Choroid plexus epithelial cell (primary cell): ENCODE results near the gene KRT38.
"Not testable (repeated sequence)": the region's sequence is repeated elsewhere in the genome, so short reads cannot be mapped to it uniquely, and the experiment has no call there.

Experiments used
- DNase-seq: peaks from one replicate; pipeline ENCODE4 v3.0.0-alpha.2; 2010; ENCODE audit warnings: low read depth
- H3K4me3 ChIP-seq: 2 replicates; pipeline ENCODE4 v1.5.1; 2011; ENCODE audit warnings: low read depth, mild to moderate bottlenecking, control low read depth, low read length, moderate library complexity
- CTCF ChIP-seq: conservative IDR thresholded peaks from 2 replicates; pipeline ENCODE4 v1.5.1; 2011; ENCODE audit warnings: low read depth, mild to moderate bottlenecking, control low read depth, inconsistent platforms, low read length, moderate library complexity

The KRT38 gene

GRCh38 chr17:41428591-41429291 is 12.0 kb downstream of the KRT38 start:
- TF ChIP-seq CTCF = no peak
- H3K4me3 ChIP-seq = no peak overlapping the region
- DNase-seq = no peak

GRCh38 chr17:41424111-41424635 is 16.6 kb downstream of the KRT38 start, which contains the start of gene KRT37:
KRT37 (minus strand) TSS chr17:41424585; CDS start chr17:41424523, 62 bp downstream.
- DNase-seq = no peak
- H3K4me3 ChIP-seq = no peak within 1 kb of the TSS
- no peak for TF ChIP-seq CTCF

- H3K4me3 ChIP-seq, DNase-seq: not testable (repeated sequence)
Measured at GRCh38 chr17:41422586-41422985, 18.2 kb downstream of the KRT38 start.

- DNase-seq = no peak
- no peak for TF ChIP-seq CTCF
- no peak overlapping the region for H3K4me3 ChIP-seq
Measured at GRCh38 chr17:41421617-41422016, 19.2 kb downstream of the KRT38 start.

- DNase-seq = peak; percentile 74
- no peak for TF ChIP-seq CTCF
Measured at GRCh38 chr17:41421116-41421515, 19.7 kb downstream of the KRT38 start.

GRCh38 chr17:41420134-41420533 is 20.6 kb downstream of the KRT38 start:
- no peak for TF ChIP-seq CTCF
- no peak for DNase-seq
- no peak overlapping the region for H3K4me3 ChIP-seq

More at GRCh38 chr17:41421116-41421515, 19.7 kb downstream of the KRT38 start:
- H3K4me3 ChIP-seq = no peak overlapping the region

GRCh38 chr17:41419716-41420115 is 21.1 kb downstream of the KRT38 start:
- TF ChIP-seq CTCF = no peak
- DNase-seq = no peak
- H3K4me3 ChIP-seq = no peak overlapping the region
